HEK293T (cell line): Measurements from ENCODE around the gene PCBP3.

Experiments used
- ARNT ChIP-seq: fragments of 450-650 bp; IDR thresholded peaks from 2 replicates; pipeline ENCODE4 v1.6.1; 2017; ENCODE audit warnings: mild to moderate bottlenecking
- BHLHE40 ChIP-seq: fragments of 450-650 bp; IDR thresholded peaks from 2 replicates; pipeline ENCODE4 v1.6.1; 2016; ENCODE audit warnings: mild to moderate bottlenecking, moderate library complexity, borderline replicate concordance
- CTBP1 ChIP-seq: fragments of 450-650 bp; IDR thresholded peaks from 2 replicates; pipeline ENCODE4 v1.6.1; 2016; ENCODE audit warnings: borderline replicate concordance
- ELF4 ChIP-seq: fragments of 450-650 bp; IDR thresholded peaks from 2 replicates; pipeline ENCODE4 v1.6.1; 2017; ENCODE audit warnings: antibody characterized with exemption
- FOXA1 ChIP-seq: fragments of 450-650 bp; IDR thresholded peaks from 2 replicates; pipeline ENCODE4 v1.6.1; 2016; ENCODE audit warnings: mild to moderate bottlenecking
- NFRKB ChIP-seq: fragments of 450-650 bp; IDR thresholded peaks from 2 replicates; pipeline ENCODE4 v1.6.1; 2016; ENCODE audit warnings: mild to moderate bottlenecking, moderate library complexity
- PKNOX1 ChIP-seq: fragments of 450-650 bp; IDR thresholded peaks from 2 replicates; pipeline ENCODE4 v1.6.1; 2016
- SP1 ChIP-seq: fragments of 450-650 bp; IDR thresholded peaks from 2 replicates; pipeline ENCODE4 v1.6.1; 2017
- SUZ12 ChIP-seq: fragments of 450-650 bp; IDR thresholded peaks from 2 replicates; pipeline ENCODE4 v1.6.1; 2016; ENCODE audit warnings: mild to moderate bottlenecking
- ZNF384 ChIP-seq: fragments of 450-650 bp; IDR thresholded peaks from 2 replicates; pipeline ENCODE4 v1.6.1; 2016

GRCh38 chr21:45838634-45839033 is 195.1 kb downstream of the PCBP3 start:
- TF ChIP-seq NFRKB (no peak), FOXA1 (no peak), ELF4 (no peak), SUZ12 (no peak), BHLHE40 (no peak), ARNT (no peak), CTBP1 (no peak), PKNOX1 (no peak), SP1 (no peak), ZNF384 (no peak)
